ENCODE data around the gene KCNQ1.

The KCNQ1 gene

DNA sequence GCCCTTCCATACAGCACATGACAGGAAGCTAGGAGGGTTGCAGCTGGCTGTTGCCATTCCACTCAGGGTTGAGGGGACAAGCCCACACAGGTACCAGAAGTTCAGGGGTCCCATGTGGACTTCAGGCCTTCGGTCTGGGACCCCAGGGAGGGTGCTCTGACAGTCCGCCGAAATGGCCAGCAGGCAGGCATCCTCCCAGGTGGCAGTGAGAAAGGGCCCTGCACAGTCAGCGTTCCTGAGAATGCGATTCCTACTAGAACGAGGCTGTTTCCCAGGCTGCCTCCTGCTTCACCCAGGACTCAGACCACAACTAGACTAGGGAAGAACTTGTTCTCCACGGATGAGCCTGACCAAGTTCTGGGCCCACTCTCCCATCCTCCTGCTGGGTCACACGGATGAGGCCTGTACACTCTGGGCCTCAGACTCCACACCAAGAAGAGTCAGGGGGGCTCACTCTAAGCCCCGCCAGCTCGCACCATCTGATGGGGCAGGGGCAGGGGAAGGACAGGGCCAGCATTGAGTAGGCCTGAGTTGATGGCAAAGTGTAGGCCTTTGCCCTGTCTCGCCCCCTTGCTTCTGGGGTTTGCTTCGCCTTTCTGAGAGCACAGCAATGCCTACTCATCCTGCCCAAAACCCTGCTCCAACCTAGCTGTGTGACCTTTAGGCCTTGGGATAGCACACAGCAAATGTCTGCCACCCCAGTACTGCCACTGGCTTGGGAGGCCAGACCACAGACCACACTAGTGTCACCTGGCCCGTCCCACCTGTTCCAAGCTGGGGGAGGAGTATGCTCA, 241.0 kb downstream of the KCNQ1 start:
- DNase-seq (ENCODE audit: low spot score), result no peak

DNA sequence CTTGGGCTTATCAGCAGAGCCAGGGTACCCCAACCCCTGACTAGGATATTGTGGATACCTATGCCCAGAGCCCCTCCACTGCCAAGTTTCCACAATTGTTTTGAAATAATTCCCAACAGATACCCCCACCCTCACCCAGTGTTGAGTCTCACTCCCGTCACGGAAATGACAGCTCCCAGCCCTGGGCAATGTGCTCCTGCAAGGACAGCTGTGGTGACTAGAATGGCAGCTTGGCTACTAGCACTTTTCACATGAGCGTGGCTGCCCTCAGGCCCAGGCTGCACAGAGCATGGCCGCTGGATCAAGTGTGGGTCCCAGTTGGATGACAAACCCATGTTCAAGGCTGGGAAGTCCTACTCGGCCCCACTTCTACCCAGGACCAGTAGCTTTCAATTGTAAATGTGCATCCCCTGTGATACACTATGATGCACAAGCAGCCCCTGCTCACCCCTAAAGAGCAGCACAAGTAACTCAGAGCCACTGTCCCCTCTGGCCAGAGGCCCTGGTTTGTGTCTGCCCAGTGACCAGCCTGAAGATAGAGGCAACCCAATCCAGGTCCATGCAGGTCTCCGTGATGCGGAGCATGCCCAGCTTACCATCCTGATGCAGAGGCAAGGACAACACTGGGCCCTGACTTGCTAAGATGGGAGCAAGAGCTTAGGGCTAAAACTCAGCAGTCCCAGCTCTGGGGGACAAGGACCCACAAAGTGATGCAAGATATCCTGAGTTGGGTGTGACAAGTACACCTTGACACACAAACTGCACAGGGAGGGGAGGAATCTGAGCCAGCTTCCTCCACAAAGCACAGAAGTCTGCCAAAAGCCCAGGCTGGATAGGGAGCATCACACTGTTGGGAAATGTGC, 241.8 kb downstream of the KCNQ1 start:
- DNase-seq (ENCODE audit: low spot score), result no peak

DNA sequence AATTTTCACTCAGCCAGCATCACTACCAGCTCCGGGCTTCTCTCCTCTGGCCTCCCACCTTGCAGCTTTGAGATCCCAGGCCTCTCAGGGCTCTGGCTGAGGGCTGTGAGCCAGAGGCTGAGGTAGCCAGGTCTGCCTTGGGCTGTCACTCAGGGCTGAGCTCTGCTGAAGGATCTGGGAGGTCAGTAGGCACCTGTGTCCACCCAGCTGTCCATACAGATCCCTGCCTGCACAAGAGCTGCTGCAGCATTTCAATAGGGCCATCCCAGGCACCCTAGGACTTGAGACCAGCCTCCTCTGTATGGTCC, 242.4 kb downstream of the KCNQ1 start:
- no peak for DNase-seq (ENCODE audit: low spot score)

DNA sequence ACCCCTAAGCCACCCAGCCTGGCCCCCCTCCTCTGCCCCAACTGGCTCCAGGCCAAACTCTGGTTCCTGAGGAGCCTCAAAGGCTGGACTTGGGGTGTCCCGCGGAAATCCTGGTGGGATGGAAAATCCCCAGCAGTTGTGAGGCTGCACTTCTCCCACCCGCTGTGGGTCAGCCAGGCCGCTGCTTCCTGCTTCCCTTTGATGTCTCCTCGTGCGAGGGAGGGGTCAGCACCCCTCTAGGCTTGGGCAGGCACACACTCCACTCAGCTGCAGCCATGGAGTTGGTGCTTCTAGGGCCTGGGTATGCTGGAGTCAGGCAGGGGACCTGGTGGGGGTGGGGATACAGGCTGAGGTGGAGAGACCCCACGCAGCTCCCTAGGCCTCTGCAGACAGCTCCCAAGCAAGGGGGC, 243.0 kb downstream of the KCNQ1 start:
- no peak for DNase-seq (ENCODE audit: low spot score)

DNA sequence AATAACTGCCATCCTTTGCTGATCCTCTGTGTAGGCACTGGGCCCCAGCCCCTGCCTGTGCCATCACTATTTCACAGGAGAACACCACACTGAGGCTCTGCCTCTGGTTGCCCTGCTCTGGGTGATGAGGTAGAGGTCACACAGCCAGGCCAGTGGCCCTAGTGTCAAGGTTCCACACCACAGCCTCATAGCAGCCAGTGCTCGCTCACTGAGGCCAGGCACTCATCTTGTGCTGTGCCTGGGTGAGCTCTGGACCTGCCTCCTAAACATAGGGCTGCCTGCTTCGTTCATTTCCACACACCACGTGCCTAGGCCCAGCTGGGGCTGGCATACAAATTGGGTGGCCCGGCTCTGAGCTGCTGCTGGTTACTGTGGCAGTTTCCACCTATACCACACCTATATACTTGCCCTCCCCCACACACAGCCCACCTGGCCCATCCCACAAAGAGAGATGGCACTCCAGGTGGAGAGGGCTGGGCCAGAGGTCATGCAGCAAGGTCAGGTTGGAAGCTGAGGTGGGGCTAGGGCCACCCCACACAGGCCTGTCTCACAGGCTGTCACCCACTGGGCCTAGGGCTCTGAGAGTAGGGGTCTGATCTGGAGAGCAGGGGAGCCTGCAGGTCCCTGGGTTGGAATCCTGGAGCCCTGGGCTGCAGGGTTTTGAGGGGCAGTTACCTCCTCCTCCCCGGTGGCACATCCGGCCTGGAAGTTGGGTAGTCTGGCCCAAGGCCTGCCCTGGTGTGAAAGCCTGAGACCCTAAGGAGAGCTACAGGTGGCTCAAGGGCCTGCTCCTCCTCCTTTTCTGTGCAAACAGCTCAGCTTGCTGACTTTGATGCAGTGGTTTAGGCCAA, 243.8 kb downstream of the KCNQ1 start:
- no peak for DNase-seq (ENCODE audit: low spot score)

DNA sequence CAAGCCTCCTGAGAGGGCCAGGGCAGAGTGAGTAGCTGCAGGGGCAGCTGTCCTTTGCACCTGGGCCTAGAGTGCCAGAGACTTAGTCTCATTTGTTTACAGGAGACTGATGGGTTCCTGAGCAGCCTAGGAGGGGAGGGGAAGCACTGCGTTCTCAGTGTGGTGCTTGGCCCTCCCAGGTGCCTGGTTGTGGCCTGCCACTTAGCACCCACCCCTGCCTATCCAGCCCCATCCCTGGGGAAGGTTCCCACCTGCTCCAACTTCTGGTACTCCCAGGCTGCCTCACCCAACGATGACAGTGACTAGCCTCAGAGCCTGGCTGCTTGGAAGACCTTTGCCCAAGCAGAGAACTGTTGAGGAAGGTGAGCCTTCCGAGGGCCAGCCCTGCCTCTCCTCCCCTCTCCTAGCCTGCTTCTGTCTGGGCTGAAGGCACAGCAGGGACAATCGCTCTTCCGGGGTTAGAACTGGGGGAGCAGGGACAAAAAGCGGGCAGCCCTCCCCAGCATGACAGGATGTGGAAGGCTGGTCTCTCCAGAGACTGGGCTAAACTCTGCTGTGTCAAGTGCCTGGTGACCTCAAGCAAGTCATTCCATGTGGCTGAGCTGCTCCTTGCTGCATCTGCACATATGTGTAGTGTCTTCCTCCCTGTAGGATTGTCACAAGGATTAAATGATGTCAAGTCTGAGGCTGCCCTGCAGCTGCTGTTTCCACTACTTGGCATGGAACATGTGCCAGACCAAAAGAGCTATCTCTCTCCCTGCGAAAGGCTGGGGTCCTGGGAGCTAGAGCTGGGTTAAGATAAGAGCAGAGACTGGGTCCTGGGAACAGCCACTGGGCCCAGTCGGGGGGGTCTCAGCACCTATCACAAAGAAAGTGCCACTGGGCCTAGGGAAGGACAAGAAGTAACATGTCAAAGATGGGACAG, 245.1 kb downstream of the KCNQ1 start:
- no peak for DNase-seq (ENCODE audit: low spot score)

DNA sequence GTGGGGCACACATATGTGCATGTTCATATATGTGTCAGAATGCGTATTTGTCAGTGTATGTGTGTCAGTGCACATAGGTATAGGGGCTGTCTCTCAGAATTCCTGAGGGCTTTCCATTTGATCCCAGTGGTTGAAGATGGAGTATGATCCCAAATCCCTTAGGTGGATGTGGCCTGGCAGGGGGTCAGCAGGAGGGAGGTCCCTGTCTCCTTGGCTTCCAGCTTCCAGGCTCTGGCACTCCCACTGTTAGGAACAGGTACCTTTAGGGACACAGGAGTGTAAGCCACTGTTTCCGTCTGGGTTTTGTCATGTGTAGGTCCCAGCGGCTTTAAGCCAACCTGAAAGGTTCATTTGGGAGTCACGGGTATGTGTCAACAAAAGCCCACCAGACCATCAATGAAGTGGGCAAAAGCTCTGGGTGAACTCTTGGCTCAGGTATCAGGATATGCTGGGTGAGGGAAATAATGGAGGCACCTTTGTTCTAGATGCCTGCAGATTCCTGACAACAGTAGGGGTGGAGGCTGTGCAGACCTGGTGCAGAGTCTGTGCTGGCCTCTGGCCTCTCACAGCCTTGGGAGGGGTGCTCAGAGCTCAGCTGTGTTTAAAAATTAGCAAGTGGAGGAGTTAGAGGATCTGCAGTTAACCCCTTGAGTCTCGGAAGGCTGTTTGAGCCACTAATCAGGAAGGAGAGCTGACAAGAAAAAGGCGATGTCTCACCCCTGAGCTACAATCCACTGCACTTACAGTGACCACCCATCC, 246.0 kb downstream of the KCNQ1 start:
- DNase-seq (ENCODE audit: low spot score), result no peak

DNA sequence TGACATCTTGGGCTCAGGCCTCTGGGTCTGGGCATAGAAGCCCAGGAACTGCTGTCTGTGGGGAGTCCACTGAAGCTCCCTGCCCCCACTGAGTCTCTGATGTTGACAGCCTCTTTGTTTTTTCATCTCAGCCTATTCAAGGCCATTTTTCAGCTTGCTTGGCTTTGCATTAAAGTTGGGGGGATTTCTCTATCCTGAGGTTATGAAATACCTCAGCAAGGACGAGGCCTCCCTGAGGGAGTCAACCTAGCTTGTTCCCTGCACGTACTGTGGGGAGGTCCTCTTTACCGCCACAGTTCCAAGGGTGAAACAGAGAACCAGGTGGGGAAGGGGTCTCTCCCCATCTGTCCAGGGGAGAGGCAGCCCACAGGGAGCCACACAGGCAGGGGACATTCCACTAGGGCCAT, 246.6 kb downstream of the KCNQ1 start:
- no peak for DNase-seq (ENCODE audit: low spot score)

DNA sequence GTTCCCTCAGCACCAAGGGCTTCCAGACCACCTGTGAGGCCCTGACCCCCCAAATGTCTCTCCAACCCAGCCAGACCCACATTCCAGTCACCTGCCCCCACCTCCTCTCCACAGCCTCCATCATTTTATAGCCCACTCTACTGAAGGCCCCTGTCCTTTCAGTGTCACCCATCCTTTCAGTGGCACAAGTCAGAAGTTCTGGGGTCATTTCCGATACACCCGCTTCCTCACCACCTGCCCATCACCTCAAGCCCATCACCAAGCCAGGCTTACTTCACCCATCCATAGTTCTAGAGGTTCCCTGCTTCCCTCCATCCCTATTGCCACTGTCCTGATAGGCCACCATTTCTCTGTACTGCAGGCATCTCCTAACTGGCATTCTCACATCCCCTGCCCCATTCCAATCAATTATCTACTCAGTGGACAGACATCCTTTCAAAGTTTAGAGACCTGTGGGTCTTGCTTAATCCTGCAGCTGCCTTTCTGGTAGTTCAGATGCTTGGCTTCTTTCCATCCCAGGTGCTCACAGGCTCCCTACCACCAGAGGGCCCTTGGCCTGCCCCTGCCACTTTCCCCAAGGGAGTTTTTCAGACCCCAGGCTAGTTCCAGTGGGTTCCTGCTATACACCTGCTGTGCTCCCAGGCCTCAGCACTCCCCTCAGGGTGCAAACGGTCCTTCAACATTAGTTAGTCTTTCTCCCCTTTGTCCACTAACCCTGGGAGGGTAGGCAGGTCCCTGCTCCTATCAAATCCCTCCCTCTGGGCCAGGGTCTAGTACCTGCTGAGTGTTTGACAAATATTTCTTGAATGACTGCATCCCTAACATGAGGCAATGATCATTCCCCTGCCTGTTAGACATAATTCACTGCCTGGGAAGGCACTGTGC, 247.4 kb downstream of the KCNQ1 start:
- no peak for DNase-seq (ENCODE audit: low spot score)

DNA sequence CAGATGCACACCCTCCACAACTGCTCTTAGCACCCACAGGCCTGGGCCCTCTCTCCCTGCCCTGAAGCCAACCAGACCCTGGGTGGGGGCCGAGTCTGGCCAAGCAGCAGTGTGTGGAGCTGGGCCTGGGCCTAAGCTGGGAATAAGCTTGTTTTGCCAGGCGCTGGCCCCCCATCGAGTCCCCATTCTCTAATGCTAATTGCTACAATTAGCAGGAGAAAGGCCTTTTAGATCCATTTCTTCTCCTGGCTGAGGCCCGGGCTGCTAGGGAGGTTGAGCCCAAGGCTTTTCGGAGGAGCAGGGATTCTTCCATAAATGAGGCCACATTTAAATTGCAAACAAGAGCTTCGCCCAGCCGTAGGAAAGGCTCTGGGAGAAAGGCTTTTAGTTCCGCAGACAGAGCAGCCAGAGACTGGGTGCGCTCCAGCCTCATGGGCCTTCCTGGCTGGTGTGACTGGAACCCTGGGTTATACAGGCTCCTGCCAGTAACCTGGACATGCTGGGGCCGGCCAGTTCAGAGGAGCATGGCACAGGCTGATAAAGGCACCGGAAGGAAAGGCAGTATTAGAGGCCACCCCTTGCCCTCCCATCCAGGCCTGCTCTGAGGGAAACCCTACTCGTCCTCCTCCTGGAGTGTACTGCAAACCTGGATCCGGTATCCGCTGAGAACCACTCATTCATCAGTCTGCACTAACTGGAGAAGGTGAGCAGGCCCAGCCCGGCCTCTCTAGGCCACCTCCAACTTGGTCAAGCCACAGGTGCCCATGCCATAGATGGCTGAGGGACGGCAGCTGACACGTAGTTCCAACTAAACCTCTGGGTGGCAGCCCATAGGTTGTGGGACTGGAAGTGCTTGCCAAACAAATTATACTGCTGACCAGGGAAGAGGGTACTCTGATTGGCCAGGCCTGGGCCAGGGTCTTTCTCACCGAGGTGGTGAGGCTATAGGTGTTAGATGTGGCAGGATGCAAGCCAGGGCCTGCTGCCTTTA, 248.8 kb downstream of the KCNQ1 start:
- no peak for DNase-seq (ENCODE audit: low spot score)

DNA sequence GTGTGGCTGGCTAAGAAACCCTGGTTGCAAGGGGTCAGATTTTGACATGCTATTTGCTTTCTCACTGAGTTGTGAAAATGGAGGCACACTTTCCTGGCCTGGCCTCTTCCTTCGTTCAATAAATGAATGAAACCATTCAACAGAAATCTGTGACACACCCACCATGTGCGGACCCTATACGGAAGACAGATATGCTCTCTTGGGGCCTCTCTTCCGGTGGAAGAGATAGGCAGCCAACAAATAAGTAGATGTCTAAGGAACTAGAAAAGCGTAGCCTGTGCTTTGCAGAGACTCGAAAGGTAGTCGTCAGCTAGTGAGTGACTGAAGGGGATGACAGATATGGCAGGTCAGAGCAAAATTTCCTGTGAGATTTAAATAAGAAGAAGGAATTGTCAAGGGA, 249.7 kb downstream of the KCNQ1 start:
- no peak for DNase-seq (ENCODE audit: low spot score)

DNA sequence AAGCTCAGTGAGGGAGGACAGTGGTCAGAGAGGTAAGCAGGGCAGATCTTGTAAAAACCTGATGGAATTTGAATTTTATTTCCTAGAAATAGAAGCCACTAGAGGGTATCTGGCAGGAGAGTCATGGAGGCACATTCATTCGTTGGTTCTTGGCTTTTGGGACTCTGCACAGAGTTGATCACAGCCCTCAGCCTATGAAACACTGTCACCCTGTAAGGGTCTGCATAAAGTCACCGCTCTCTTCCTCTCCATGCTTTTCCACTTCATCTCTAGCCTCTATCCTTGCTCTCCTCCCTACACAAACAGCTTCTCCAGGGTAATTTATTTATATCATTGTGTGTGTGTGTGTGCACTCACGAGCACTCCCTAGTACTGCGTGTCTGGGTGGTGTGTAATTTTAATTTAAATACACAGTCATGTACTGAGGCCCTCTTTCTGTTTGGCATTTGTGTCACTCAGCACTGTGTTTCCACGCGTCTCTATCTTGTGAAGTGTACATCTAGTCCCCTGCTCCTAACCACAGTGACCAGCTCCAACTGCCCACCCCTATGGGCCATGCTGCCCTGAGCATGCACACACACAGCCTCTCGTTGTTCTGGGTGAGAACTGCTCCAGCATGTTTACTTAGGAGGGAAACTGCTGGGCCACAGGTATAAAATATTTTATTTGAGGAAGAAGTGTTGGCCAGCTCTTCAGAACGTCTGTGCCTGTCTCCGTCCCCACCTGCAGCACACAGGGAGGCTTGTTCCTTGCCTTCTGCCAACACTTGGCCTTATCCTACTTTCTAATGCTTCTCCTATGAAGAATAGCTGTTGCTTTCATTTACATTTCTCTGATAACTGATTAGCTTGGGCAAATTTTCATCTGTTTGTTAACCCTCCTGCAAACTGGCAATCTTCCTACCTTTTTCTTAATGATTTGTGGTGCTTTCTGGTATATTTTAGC, 250.5 kb downstream of the KCNQ1 start:
- no peak for DNase-seq (ENCODE audit: low spot score)

DNA sequence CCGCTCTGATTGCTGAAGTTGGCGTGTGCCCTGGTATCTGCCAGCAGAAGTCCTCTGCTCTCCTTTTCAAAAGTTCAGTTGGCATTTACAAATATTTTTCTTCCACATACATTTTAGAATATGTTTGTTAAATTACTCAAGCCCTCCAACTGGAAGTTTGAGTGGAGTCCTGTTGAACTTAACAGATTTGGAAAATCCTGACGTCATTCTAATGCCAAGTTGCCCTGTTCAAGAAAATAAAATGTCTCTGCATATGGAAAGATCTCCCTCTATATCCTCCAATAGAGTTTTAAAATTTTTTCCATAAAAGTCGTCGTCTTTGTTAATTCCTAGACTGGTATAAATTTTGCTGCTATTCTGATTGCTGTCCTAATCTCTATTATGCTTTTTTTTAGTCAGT, 251.6 kb downstream of the KCNQ1 start:
- DNase-seq (ENCODE audit: low spot score), result no peak

DNA sequence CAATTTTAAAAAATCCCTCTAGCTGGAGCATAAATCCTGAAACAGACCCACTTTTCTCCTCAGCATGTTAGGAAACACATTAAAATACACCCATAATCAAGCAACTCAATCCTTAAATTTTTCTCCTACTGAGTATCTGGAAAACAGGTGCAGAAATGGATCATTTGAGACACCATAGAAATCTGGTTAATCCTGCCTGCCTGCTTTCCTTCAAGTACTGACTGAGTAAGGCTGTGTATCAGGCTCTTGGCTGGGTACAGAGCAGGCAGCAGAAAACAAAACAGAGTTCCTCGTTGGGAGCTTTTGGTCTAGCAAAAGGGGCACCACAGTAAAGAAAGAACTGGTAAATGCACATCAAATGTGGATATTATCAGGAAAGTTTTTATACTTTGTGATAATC, 253.1 kb downstream of the KCNQ1 start:
- DNase-seq (ENCODE audit: low spot score), result no peak

DNA sequence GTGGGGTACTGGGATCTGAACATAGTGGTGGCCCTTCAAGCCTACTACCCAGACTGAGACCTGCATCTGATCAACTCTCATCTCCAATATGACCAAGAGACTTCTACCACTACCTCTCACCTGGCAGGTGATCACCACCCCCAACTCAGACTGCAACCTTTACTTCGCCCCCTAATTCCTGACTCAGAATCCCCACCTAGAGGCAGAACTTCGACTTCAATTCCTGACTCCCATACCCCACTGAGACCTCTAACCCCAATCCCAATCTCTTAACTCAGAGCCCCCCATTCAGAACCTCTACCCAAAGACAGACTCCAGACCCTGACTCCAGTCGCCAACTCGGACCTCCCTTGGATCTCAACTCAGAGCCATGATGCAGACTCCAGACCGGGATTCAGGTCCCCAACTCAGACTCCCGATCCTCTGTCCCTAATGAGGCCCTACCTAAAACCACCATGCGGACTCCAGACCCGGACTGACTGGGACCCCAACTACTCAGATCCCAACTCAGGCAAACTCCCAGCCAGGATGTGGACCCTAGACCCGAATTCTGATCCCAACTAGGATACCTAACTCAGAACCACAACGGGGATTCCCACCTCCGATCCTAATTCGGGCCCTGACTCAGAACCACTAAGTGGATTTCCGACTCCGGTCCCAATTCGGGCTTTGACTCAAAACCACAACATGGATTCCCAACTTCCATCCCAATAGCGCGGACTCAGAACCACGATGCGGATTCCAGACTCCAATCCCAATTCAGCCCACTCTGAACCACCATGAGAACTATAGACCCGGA, 253.8 kb downstream of the KCNQ1 start:
- DNase-seq (ENCODE audit: low spot score), result no peak

DNA sequence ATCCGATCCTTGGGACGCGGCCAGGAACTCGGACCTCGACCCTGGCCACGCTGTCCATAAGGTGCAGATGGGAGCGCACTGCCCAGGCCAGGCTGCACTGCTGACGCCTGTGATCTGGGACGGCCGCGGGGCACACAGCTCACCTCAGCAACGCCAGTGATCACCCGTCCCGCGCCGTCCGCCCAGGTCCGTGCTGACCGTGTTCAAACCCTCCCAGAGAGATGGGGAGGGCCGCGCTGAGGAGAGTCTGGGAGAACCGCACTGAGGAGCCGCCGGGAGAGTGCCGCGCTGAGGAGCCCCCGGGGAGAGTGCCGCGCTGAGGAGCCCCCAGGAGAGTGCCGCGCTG, 254.3 kb downstream of the KCNQ1 start:
- no peak for DNase-seq (ENCODE audit: low spot score)

Data from D341Med (cell line).